Measurements from ENCODE around the gene LRRC32. TPM values are rescaled to one million over a fixed set of nuclear protein-coding genes. Genes with fewer than 3 reads are reported as not detected.

Gene LRRC32, protein sequence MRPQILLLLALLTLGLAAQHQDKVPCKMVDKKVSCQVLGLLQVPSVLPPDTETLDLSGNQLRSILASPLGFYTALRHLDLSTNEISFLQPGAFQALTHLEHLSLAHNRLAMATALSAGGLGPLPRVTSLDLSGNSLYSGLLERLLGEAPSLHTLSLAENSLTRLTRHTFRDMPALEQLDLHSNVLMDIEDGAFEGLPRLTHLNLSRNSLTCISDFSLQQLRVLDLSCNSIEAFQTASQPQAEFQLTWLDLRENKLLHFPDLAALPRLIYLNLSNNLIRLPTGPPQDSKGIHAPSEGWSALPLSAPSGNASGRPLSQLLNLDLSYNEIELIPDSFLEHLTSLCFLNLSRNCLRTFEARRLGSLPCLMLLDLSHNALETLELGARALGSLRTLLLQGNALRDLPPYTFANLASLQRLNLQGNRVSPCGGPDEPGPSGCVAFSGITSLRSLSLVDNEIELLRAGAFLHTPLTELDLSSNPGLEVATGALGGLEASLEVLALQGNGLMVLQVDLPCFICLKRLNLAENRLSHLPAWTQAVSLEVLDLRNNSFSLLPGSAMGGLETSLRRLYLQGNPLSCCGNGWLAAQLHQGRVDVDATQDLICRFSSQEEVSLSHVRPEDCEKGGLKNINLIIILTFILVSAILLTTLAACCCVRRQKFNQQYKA
- total RNA-seq (2014; rRNA removed; shearing (Covaris generic)), result 0.49 TPM in 1 of 2 replicates, not detected in the other

DNA sequence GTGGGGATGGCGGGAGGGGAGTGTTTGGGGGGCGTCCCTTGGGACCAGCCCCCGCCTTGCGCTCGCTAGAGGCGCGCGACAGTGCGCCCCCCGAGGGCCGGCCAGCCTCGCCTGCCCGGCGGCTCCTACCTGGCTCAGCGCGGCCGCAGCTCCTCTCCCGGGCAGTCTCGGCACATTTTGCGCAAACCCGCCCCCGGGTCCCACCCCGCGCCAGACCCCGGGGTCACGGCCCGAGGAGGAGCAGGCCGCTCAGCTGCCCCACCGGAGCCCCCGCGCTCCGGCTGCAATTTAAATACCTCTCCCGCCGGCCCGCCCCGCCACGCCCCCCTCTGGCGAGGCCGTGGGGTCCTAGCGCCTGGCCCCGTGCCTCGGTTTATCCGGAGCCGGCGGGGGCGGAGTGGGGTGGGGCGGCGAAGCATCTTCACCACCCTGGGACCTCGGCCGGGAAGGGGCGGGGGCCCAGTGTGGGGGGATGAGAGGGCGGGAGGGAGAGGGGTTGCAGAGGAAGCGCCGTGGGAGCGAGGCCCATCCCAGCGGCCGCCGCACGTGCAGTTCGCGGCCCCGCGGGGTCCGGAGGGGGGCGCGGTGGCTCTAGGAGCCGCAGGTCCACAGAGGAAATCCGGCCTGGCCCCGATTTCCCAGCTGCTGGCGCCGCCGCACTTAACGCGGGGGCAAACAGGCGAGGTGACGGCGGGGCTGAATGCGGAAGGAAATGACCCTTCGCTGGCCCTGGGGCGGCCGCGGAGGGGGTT is at the start of gene LRRC32:
Gene LRRC32, minus strand, starts transcription at position 263 of the 752 bp plus-strand sequence. CDS start 4,793 bp downstream, outside the sequence.
- no peak for DNase-seq (ENCODE audit: low spot score)
- in situ Hi-C loops (cut with HindIII; ENCODE audit: low sequenced_read_pairs), result no loop called here

DNA sequence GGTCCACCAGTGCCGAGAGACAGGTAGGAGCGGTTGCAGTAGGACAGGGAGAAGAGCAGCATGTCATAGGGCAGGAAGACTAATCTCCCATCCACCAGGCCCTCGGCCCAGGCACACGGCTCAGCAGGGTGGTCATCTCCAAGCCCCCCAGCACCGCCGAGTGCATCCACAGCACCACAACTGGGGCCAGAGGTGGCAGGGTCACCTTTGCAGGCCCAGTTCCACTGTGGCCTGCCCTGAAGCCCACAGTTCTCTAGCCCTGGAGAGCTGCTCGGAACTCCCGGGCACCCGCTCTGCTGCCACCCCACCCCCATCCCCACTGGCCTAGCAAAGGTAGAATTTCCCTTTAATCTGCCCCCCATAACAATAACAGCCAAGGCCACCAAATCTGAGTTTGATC is 49.1 kb upstream of the LRRC32 start:
- no peak for DNase-seq (ENCODE audit: low spot score)
- in situ Hi-C loops (cut with HindIII; ENCODE audit: low sequenced_read_pairs), result no loop called here

DNA sequence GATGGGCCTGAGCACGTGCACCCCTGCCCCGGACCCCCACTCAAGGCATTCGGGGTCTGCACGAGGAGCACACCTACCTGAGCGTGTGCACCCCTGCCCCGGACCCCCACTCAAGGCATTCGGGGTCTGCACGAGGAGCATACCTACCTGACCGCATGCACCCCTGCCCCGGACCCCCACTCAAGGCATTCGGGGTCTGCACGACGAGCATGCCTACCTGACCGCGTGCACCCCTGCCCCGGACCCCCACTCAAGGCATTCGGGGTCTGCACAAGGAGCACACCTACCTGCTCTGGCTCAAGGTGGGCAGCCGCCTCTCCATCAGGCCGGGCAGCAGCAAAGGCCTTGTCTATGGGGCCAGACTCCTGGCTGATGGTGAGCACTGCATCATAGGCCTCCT is 48.7 kb upstream of the LRRC32 start:
- in situ Hi-C loops (cut with HindIII; ENCODE audit: low sequenced_read_pairs), result no loop called here
- no peak for DNase-seq (ENCODE audit: low spot score)

DNA sequence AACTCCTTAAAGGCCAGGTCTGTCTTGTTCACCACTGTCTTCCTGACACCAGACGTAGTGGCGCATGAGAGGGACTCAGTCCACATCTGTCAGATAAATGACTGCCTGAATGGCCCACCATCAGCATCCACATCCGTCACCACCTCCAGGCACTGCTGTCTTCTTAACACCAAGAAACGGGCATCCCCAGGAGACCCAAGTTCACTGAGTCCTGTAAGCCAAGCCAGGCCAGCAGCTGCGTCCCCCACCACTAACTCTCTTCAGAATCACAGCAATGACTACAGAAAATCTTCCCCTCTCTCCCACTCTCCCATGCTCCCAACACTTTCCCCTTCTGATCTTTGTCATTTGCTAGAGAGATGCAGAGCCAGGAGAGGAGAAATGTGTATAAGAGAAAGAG is 47.3 kb upstream of the LRRC32 start:
- in situ Hi-C loops (cut with HindIII; ENCODE audit: low sequenced_read_pairs), result no loop called here

DNA sequence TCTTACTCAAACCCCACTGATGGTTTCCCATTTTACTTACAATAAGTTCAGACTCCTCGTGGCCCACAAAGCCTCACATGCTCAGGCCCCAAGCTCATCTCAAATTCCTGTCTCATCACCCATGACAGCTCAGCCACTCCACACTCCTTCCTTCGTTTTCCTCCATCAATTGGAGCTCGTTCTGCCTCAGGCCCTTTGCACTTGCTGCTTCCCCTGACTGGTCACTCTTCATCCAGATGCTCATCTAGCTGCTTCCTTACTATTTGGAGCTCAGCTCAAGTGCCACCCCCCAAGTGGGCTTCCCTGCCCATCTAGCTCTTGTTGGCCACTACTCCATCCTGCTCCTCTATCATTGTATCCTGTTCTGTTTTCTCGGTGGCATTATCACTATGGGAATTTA is 46.8 kb upstream of the LRRC32 start:
- in situ Hi-C loops (cut with HindIII; ENCODE audit: low sequenced_read_pairs), result no loop called here
- no peak for DNase-seq (ENCODE audit: low spot score)

More for the DNA sequence above, 47.3 kb upstream of the LRRC32 start:
- DNase-seq (ENCODE audit: low spot score), result no peak

DNA sequence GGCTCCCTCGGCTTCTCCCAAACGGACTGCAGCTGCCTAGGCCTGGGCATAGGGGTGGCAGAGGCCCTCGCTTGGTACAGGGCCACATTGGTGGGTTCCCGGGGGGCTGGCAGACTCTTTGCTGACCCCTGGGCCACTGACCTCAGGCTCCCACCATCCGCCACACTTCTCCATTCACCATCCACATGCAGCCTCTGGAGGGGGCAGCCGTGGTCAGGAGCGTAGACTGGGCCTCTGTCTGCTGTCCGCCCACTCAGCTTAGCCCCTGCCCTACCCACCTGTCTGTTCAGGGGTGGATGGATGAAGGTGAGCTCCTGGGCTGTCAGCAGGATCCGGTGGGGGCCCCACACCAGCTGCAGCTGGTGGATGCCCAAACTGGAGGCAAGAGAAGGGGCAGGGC is 45.7 kb upstream of the LRRC32 start:
- DNase-seq (ENCODE audit: low spot score), result no peak
- in situ Hi-C loops (cut with HindIII; ENCODE audit: low sequenced_read_pairs), result no loop called here

DNA sequence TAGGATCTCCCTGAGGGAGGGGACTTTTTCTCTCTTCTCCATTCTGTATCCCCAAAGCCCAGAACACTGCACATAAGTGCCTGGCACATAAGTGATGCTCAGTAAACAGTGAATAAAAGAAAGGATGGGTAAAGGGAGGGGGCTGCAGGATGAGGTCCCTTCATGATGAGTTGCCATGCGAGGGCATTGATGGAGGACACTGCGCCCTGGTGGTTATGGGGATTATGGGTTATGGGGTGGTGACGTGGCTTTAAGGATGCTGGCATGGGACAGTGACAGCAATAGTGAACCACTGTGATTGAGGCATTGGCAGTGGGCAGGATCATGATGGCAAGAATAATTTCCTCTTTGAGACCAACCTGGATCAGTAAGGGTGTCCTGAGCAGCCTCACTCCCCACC is 43.9 kb upstream of the LRRC32 start:
- DNase-seq (ENCODE audit: low spot score), result no peak

DNA sequence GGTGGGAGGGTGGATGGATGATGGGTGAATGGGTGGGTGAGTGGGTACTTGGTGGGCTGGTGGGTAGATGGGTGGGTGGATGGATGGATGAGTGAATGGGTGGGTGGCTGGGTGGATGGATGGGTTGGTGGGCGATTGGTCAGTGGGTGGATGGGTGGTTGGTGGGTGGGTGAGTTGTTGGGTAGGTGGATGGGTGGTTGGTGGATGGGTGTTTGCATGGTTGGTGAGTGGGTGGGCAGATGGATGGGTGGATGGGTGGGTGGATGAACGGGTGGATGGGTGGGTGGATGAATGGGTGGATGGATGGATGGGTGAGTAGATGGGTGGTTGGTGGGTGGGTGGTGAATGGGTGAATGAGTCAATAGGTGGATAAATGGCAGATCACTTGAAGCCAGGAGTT is 43.0 kb upstream of the LRRC32 start:
- in situ Hi-C loops (cut with HindIII; ENCODE audit: low sequenced_read_pairs), result no loop called here
- no peak for DNase-seq (ENCODE audit: low spot score)

More for the DNA sequence above, 43.9 kb upstream of the LRRC32 start:
- in situ Hi-C loops (cut with HindIII; ENCODE audit: low sequenced_read_pairs), result no loop called here

DNA sequence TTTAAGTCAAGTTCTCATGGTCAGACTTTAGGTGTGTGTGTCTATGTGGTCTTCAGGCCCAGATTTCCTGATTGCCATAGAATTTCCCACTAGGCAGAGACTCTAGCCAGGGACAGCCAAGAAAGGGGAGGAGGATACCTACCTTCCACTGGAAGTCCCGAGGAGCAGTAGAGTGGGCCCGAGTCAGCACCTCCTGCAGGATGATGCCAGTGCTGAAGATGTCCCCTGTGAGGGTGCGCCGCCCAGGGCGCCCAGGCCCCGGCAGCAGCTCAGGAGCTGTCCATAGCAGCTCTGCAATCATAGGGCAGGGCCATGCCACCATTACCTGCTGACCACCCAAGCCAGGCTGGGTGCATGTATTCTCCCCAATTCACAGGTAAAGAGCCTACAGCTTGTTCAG is 41.6 kb upstream of the LRRC32 start:
- DNase-seq (ENCODE audit: low spot score), result no peak
- in situ Hi-C loops (cut with HindIII; ENCODE audit: low sequenced_read_pairs), result no loop called here

DNA sequence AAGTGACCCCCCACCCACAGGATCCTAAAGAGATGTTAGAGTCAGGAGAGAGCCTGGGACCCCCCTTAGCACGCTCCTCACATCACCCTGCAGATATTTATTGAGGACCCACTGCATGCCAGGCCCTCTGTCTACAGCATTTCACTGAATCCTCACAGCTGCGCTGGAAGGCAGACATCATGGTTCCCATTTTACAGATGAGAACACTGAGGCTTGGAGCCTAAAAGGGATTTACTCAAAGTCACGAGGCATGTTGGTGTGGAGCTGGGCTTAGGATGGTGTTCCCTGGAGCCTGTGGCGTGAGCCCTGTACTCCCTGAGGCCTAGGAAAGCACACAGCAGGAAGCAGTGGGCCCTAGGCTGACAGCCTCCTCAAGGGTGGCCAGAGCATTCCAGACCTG is 39.2 kb upstream of the LRRC32 start:
- in situ Hi-C loops (cut with HindIII; ENCODE audit: low sequenced_read_pairs), result no loop called here

DNA sequence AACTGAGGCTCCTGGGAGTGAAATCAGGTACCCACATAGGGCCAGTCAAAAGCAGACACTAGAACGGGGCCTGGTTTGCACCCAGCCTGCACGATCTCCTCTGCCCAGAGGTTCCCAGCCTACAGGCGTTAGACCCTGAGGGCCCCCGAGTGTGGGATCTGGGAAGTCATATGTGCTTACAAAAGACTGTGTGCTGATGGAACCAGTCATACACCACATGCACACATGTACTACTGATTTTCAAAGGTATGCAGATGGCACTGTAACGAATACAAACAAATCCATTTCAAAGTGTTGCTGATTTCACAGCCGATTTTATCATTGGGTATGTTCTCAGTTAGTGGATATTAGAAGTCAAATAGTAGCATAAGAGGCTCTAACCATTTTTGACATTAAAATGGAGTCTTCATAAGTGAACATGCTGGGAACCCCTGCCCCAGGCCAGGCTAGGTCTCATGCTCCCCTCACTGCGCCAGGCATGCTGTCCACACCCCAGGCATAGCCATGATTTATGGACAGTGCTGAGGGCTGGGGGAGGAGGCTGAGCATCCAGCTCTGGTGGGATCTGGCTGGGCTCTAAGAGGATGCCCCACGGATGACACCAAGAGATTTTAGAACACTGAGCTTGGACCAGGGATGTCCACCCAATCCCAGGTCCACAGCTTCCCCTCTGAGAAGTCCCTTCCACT is 38.6 kb upstream of the LRRC32 start:
- no peak for DNase-seq (ENCODE audit: low spot score)
- in situ Hi-C loops (cut with HindIII; ENCODE audit: low sequenced_read_pairs), result no loop called here

More for the DNA sequence above, 39.2 kb upstream of the LRRC32 start:
- DNase-seq (ENCODE audit: low spot score), result no peak

DNA sequence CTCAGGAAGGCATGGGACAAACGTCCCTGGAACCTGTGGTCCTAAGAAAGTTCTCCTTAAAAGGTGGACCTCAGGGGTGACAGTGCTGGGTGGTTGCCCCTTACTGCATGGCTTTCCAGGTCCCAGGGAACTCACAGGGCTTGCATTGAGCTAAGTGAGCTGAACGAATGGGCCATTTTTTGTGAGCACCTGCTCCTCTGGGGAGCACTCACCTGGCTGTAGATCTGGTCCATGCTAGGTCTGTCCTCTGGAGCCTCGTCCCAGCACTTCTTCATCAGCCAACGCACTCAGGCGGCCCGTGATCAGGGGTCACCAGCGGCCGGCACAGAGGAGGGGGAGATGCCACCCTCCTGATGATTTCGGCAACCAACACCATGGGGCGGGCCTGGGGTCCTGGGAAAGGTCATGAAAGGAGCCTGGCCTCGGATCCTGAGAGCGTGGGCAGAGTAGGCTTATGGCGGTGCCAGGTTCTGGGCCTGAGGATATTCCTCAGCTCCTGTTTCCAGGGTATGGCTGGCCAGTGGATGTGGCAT is 36.8 kb upstream of the LRRC32 start:
- in situ Hi-C loops (cut with HindIII; ENCODE audit: low sequenced_read_pairs), result no loop called here
- no peak for DNase-seq (ENCODE audit: low spot score)

DNA sequence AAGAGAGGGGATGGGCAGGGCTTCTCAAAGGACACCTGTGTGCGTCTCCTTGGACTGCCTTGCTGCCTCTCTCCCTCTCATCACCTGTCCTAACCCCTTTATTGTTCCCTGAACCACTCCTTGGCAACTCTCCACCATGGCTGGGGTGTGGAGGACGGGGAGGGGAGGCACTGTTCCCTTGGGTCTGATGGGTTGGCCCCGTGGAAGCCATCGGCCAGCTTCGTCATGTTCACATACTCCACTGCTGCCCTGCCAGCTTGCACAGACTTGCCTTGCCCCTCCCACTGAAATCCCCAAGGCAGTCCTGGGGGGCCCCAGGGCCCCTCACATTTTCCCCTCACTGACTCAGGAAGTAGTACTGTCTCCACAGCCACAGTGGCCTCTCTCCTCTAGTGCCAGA is 36.1 kb upstream of the LRRC32 start:
- in situ Hi-C loops (cut with HindIII; ENCODE audit: low sequenced_read_pairs), result no loop called here
- DNase-seq (ENCODE audit: low spot score), result no peak

DNA sequence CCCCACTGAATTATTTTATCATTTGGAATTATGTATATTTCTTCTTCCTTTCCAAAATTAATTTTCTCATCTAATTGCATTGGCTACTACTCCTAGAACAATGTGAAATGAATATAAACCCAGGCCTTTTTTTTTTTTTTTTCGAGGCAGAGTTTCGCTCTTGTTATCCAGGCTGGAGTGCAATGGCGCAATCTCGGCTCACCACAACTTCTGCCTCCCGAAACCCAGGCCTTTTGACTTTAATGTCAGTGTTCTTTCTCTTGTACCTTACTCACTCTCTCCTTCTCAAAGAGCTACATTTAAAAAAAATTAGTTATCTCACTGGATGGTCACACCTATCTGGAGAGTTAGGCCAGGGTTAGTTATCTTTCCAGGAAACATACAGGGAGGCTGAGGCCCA is 35.3 kb upstream of the LRRC32 start:
- DNase-seq (ENCODE audit: low spot score), result no peak
- in situ Hi-C loops (cut with HindIII; ENCODE audit: low sequenced_read_pairs), result no loop called here

DNA sequence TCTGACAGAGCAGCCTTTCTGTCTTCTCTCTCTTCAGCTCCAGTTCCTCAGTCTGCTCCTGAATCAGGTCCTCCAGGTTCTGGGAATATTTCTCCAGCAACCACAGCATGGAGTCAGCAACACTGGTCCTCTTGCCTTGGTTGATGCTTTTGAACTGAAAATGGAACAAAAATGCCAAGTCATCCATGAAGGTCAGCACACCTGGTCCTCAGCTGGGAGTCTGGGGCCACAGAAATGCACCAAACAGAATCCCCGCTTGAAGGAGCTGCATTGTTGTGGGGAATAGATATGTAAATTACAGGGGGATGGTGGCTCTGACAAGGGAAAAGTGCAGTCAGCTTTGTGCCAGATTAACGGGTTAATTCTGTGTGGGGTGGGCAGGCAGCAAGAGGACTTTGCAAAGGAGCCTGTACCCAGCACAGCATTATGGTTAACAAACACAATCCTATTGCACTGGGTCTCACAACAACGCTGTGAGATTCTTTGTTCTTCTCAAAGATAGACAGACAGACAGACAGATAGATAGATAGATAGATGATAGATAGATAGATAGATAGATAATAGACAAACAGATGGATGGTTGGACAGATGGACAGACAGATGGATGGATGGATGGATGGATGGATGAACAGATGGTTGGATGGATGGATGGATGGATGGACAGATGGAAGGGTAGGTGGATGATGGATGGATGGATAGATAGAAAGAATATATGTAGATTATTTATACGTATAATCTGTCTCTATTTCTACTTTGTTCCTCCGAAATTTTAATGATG is 33.8 kb upstream of the LRRC32 start:
- DNase-seq (ENCODE audit: low spot score), result no peak
- in situ Hi-C loops (cut with HindIII; ENCODE audit: low sequenced_read_pairs), result no loop called here

DNA sequence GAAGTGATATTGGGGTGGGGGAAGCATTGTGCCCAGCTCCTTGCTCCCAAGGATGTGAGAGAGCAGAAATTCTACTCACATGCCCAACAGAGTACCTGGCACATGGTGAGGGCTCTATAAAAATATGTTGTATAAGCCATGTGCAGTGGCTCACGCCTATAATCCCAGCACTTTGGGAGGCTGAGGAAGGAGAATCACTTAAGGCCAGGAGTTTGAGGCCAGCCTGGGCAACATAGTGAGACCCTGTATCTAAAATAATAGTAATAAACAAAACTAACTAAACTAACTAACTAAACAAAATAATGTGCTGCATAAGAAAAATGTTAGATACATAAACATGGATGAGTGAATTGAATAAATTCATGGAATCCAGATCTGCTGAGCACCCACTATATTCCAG is 33.2 kb upstream of the LRRC32 start:
- DNase-seq (ENCODE audit: low spot score), result no peak
- in situ Hi-C loops (cut with HindIII; ENCODE audit: low sequenced_read_pairs), result no loop called here

DNA sequence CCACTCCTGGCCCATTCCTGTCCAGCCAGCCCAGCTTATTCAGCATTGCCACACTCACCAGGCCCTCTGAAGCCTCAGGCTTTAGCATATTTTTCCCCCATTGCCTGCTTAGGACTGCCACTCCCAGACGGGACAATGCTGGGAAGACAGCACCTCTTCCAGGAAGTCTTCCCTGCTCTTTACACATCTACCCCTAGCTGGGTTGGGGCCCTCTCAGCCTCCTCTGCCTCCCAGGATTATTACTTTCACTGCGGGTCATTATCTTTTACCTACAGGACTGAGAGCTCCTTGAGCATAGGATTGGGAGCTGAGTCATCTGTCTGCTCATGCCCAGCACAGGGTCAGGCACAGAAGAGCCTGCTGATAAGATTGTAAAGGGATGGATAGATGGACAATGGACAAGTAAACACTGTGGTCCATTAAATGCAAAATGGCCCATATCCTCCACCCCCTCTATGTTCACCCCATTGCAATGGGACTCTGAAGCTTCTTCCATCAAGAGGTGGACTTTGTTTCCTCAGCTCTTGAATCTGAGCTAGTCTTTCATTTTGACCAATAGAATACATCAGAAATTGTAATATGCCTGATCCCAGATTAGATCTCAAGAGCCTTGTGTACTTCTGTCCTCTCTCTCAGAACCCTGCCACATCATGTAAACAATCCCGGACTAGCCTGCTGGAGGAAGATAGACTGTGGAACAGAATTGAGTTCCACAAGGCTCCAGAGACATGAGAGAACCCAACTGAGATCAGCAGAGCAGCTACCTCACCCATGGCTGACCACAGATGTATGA is 32.0 kb upstream of the LRRC32 start:
- no peak for DNase-seq (ENCODE audit: low spot score)
- in situ Hi-C loops (cut with HindIII; ENCODE audit: low sequenced_read_pairs), result no loop called here
